KOPT-K1 (cell line): Measurements from ENCODE around the gene GPC5.
"Not testable (repeated sequence)": the region's sequence is repeated elsewhere in the genome, so short reads cannot be mapped to it uniquely, and the experiment has no call there.

Experiments used
- H3K27ac ChIP-seq: fragments of 200-600 bp; sonication (generic); 2 replicates; pipeline ENCODE4 v1.5.1; 2016; ENCODE audit warnings: antibody characterized with exemption, mild to moderate bottlenecking, low read depth, low read length; ENCODE audit not compliant: poor library complexity, severe bottlenecking
- H3K36me3 ChIP-seq: fragments of 200-600 bp; sonication (generic); 2 replicates; pipeline ENCODE4 v1.5.1; 2017; ENCODE audit warnings: antibody characterized with exemption, mild to moderate bottlenecking, low read length, moderate library complexity; ENCODE audit not compliant: insufficient read depth
- H3K9me3 ChIP-seq: fragments of 200-600 bp; sonication (generic); 2 replicates; pipeline ENCODE4 v1.5.1; 2017; ENCODE audit warnings: antibody characterized with exemption, low read length, mild to moderate bottlenecking; ENCODE audit not compliant: insufficient read depth, poor library complexity, severe bottlenecking

Gene GPC5

DNA sequence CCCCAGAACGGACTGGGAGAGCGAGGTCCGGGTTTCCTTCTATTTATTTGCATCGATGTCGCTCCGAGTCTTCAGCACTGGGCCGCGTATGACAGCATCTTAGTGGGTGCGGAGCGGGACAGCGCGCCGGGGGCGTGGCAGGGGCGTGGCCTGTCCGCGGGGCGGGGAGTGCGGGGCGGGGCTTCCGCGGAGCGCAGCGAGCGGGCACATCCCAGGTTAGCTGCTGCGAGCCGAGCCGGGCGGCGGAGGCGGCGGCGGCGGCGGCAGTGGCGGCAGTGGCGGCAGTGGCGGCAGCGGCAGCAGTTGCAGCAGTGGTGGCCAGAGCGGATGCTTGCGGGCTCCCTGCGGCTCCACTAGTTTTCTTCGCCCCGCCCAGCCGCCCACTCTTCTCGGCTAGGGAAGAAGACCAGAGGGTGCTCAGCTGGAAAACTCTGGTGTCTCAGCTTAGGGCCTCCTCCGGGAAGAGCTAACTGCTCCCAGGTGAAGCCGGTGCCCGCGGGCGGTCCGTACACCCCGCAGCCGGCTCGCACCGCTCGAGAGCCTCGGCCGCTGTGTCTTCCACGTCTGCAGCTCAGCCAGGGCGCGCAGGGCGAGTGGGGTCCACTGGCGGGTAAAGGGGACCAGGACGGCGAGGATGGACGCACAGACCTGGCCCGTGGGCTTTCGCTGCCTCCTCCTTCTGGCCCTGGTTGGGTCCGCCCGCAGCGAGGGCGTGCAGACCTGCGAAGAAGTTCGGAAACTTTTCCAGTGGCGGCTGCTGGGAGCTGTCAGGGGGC, at the start of gene GPC5:
Gene GPC5 (plus strand): TSS at position 209 of the 776 bp plus-strand sequence.
- Histone ChIP-seq H3K36me3 (no peaks in the 10 kb centered on the region), H3K9me3 (no peaks in the 10 kb centered on the region), H3K27ac (no peak within 1 kb of the TSS)

DNA sequence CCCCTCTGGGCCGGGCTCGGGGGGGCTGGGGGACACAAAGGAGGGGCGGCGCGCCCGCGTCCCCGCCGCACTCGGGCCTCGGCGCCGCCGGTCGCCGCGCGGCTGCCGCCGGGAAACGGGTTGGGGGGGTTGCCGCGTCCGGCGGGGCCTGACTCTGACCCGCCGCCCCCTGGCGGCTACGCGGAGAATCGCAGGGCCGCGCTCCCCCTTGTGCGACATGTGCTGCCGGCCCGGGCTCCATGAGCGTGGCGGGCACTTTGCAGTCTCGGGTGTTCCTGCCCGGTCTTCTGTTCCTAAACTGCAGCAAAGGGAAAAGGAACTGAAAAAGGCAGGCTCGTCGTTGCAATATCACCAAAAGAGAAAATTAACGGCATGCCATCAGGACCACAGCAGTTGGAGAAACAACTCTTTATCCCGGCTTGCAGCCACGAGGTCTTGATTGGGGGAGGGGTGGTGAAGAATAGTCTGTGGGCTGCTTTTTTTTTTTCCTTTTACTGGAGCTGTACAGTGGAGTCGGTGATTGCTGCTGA, 49.5 kb upstream of the GPC5 start:
- H3K27ac ChIP-seq, result peak overlapping the region; percentile 96
- peaks cover 50% of the 10 kb centered on the region for H3K36me3 ChIP-seq
- no peaks in the 10 kb centered on the region for H3K9me3 ChIP-seq

DNA sequence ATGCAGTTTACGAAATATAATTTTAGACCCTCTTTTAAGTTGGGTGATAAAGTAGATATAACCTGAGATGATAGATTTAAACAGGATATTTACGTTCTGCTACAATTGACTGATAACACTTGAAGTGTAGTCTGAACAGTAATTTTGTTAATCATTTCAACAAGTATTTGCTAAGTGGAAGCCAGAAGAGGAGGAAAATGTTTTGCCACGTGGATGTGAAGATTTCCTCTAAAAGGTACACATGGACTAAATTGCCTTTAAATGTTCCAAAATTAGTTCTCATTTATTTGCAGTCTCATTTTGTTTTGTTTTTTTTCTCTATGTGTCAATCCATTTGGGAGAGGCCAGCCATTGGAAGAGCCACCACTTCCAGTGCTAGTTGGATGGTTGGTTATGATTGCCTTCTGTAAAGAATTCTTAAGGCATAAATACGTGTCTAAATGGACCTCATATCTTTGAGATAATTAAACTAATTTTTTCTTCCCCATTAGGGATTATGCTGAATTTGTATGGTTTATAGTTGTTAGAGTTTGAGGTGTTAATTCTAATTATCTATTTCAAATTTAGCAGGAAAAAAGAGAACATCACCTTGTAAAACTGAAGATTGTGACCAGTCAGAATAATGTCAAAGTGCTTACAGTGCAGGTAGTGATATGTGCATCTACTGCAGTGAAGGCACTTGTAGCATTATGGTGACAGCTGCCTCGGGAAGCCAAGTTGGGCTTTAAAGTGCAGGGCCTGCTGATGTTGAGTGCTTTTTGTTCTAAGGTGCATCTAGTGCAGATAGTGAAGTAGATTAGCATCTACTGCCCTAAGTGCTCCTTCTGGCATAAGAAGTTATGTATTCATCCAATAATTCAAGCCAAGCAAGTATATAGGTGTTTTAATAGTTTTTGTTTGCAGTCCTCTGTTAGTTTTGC, 48.2 kb upstream of the GPC5 start:
- H3K36me3 ChIP-seq, result peaks cover 63% of the 10 kb centered on the region
- no peaks in the 10 kb centered on the region for H3K9me3 ChIP-seq
- peak overlapping the region; percentile 96 for H3K27ac ChIP-seq

DNA sequence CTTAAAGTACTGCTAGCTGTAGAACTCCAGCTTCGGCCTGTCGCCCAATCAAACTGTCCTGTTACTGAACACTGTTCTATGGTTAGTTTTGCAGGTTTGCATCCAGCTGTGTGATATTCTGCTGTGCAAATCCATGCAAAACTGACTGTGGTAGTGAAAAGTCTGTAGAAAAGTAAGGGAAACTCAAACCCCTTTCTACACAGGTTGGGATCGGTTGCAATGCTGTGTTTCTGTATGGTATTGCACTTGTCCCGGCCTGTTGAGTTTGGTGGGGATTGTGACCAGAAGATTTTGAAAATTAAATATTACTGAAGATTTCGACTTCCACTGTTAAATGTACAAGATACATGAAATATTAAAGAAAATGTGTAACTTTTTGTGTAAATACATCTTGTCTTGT, 47.3 kb upstream of the GPC5 start:
- Histone ChIP-seq H3K9me3 (no peaks in the 10 kb centered on the region), H3K27ac (no peak overlapping the region), H3K36me3 (peaks cover 72% of the 10 kb centered on the region)

DNA sequence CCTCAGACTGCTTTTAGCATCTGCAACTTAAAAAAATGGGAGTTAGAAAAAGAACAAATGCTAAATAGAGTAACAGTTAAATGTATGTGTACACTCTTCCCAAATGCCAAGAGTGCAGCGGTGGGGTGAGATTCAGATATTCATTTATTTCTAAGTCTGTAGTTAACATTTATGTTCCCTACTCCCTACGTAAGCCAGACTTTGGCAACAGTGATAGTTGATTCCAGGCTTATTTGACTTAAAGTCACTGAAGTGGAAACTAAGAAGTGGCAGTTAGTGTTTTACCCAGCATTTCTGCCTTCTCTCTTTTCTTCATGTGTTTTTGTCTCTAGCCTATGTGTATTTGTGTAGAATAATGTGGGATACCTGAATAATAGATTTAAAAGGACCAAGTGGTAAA, 46.4 kb upstream of the GPC5 start:
- Histone ChIP-seq H3K27ac (no peak overlapping the region), H3K36me3 (peaks cover 80% of the 10 kb centered on the region), H3K9me3 (no peaks in the 10 kb centered on the region)

DNA sequence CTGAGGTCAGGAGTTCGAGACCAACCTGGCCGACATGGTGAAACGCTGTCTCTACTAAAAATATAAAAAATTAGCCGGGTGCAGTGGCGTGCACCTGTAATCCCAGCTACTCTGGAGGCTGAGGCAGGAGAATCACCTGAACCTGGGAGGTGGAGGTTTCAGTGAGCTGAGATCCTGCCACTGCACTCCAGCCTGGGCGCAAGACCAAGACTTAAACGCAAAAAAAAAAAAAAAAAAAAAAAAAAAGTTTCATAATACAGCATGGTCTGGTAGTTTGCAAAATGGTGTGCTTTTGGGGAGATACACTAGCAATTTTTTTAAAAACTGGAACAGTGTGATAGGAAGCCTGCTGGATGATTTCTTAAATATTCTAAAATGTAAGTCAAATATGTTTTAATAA, 45.5 kb upstream of the GPC5 start:
- not testable (repeated sequence) for H3K9me3 ChIP-seq, H3K27ac ChIP-seq
- H3K36me3 ChIP-seq, result peaks cover 89% of the 10 kb centered on the region

DNA sequence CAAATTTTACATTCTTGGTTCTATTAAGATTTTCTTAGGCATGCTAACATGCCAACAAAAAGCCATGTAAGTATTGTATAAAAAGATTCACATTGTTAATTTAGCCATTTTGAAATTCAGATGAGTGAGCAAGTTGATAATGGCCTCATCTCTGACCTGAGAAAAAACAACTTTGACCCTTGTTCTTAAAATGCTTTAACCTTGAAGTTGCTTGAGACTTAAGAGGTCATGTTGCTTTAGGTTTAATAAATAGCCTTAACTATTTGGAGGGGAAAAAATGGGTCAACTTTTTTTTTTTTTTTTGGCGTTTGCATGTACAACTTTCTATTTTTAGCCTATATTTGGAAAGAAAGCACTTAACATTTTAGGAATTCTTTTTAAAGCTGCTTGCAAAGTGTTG, 44.9 kb upstream of the GPC5 start:
- H3K9me3 ChIP-seq, result no peaks in the 10 kb centered on the region
- H3K27ac ChIP-seq, result no peak overlapping the region
- H3K36me3 ChIP-seq, result peaks cover 95% of the 10 kb centered on the region

DNA sequence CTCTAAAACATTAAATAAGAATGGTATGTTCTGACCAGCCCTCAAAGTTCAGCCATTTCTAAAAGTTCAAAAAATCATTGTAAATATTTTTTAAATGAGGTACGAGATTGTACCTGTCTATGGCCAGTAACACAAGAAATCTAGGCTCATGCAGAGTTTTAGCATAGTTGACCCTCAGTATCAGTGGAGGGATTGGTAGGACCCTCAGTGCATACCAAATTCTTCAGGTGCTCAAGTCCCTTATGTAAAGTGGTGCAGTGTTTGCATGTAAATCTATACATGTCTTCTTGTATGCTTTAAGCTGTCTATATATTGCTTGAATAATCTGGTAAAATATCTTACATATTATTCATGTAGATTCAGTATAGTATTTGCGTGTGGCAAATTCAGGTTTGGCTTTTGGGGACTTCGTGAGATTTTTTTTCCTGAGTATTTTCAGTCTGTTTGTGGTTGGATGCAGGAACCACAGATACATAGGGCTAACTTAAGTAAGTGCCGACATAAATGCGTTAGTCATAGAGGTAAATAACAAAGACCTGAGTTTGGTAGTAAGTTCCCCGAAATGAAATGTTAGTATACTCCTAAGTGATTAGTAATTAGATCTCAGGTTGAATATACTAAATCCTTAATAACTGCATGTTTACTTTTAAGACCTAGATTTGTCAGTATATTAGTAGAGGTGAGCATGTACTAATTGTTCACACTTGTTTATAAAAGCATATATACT, 43.2 kb upstream of the GPC5 start:
- Histone ChIP-seq H3K9me3 (no peaks in the 10 kb centered on the region), H3K36me3 (peaks cover 96% of the 10 kb centered on the region), H3K27ac (no peak overlapping the region)

DNA sequence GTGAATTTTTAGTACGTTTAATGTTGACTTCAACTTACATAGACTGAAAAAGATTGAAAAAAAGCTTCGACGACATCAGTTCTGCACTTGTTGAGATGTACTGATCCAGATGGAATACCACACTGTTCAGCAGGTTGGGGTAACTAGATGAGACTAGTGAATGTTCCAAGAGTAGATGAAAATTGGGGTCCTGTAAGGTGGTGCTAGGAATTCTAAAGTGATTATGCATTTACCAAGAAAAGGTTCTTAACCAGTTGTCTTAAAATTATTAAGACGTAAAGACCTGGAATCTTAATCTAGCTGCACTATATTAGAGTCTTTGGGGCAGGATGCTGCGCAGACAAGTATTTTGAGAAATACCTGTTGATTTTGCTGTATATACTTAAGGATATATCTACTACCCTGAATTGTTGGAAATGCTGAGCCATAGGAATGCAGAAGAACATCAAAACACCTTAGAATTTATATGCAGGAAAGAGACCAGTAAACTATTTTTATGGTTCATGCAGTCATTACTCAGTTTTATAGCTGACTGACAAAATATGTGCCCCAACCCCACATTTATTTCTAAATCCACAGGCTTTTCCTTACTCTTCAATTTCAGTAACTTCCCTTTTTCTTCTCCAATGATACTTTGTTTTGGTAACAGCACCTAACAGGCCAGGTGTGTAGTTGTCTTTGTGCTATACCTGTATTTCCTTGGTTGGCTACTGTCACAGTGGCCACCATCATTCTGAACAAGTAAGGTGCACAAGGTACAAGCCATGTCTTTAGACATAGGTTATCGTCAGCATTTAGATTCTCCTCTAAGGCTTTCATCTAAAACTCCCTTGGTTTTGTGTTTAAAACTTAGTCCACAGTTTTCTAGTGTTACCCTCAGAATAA, 42.4 kb upstream of the GPC5 start:
- Histone ChIP-seq H3K9me3 (no peaks in the 10 kb centered on the region), H3K27ac (no peak overlapping the region), H3K36me3 (peaks cover 95% of the 10 kb centered on the region)

DNA sequence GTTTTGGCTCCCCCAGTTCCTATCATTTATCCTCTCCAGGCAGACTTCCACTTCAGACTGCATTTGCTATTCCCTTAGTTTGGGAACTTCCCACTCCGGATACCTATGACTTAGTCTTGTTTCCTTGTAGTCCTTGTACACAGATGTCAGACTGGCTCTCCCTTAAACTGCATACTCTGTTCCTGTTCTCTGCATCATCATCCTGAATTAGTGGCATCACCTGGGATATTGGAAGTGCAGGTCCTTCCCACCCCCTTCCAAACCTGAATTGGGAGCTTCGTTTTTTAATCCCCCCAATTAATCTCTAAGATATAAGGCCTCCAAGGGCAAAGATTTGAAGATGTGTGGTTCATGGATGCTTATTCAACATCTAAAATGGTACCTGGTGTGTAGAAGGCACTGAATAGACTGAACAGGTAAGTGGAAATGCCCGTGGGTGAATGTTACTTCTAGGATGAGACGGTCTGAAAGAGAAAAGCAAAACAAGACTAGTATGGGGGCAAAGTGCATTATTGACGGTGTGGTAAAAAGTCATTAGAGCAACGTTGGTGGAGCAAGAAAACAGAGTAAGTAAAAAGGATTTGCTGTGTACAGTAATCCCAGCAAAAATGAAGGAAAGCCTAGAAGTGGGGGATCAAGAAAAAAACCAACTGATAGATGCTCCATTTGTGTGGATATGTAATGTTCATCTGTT, 41.4 kb upstream of the GPC5 start:
- Histone ChIP-seq H3K36me3 (peaks cover 95% of the 10 kb centered on the region), H3K27ac (no peak overlapping the region)

DNA sequence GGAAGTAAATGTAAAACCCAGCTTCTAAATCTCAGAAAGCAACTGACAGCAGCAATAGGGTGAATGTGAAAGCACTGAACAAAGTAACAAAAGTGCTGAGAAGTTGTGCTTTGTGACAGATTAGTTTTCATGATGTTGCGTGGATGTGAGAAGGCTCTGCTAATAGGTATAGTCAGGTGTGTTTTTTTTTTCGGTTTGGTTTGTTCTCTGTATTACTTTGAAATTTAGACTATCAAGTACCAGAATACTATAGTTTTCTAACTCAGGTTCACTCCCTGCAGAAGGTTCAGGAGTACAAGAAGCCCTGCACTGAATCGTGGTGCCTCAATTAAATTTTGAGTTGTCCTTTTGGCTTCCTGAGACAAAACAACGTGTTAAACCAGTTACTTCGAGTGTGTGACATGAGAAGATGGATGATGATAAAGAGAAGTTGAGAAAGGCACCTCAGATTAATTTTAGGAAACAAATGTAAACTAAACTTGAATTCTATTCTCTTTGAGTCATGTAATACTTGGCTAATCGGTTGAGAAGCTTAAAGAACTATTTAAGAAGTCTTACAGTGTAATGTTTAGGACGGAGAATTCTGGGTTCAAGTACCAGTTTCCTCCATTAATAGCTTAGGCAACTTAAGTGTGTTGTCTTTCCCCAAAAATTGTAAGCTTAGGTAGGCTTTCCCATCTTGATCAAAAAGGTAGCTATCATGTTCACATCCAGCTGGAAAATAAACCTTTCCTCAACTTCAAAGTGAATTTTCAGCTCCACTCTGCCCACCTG, 40.6 kb upstream of the GPC5 start:
- H3K27ac ChIP-seq, result no peak overlapping the region
- H3K9me3 ChIP-seq, result no peaks in the 10 kb centered on the region
- peaks cover 94% of the 10 kb centered on the region for H3K36me3 ChIP-seq

More for the DNA sequence above, 41.4 kb upstream of the GPC5 start:
- H3K9me3 ChIP-seq, result no peaks in the 10 kb centered on the region

DNA sequence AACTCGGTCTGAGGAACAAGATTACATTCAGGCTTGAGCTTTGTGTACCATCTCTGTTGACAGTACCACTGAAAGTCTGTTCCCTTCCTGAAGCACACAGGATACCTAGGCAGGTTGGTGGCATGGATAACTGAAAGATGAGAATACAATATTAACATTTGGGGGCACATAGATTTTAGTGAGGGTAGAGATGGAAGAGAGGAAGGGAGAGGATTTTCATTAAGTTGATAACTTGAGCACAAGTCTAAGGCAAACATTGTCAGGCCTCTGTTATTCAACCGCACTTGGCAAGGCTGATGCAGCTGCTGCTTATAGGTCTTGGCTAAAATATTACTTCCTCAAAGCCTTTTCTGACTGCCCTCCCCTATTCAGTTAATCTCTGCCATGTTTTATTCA, 40.0 kb upstream of the GPC5 start:
- H3K27ac ChIP-seq, result no peak overlapping the region
- peaks cover 94% of the 10 kb centered on the region for H3K36me3 ChIP-seq
- no peaks in the 10 kb centered on the region for H3K9me3 ChIP-seq

DNA sequence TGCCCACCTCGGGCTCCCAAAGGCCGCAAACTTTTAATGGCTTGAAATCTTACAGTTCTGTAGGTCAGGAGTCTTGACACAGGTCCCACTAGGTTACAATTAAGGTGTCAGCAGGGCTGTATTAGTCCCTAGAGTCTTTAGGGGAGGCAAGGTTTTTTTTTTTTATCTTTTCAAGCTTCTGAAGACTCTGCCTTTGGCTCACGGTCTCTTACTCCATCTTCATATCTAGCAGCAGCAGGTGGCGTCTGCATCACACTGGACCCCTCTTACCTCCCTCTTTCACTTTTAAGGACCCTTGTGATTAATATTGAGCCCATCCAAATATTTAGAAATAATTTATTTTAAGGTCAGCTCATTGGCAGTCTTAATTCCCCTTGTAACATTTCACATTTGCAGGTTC, 39.3 kb upstream of the GPC5 start:
- Histone ChIP-seq H3K27ac (no peak overlapping the region), H3K9me3 (no peaks in the 10 kb centered on the region), H3K36me3 (peaks cover 91% of the 10 kb centered on the region)
